NCI-H146 treated with DMSO at 0.1 percent for 48 hours (cell line): ENCODE data around the gene PCNX1.
"Not testable (repeated sequence)": the region's sequence is repeated elsewhere in the genome, so short reads cannot be mapped to it uniquely, and the experiment has no call there.

ENCODE experiments used
- DNase-seq: peaks from one replicate; lab custom pipeline; 2025; ENCODE audit not compliant: unreplicated experiment; lab: John Stamatoyannopoulos, UW

The PCNX1 gene

DNA sequence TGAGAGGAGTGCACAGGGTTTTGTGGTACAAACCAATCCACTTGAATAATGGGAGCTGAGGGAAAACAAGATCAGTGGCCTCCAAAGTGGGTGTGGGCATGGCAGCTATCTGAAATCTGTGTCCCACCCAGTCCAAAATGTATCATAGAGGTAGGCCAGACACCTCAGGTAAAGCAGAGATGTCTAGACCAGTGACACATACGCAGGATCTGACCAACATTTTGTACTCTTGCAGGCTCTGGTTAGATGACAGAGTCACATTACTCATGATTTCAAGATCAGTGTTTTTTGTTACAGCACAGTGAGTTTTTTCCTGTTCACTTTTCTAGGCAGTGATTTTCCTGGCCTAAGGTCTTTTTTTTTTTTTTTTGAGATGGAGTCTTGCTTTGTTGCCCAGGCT, 211.8 kb downstream of the PCNX1 start:
- DNase-seq: no peak

DNA sequence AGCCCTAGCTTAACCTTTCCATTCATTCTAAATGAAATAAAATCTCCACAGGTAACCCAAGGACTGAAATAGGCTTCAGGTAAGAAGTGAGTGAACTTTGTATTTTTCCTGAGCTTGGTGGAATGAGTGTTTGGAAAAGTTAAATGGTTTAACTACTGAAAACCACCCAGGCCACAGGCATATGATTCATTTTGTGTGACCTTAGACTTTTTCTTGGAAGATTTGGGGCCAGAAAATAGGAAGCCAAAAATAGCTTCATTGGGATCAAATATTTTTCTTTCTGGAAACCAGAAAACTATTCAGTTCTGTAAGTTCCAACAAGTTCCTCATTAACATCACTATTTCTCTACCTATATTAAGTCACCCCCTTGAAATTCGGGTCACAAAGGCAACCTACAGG, 212.6 kb downstream of the PCNX1 start:
- no peak for DNase-seq

DNA sequence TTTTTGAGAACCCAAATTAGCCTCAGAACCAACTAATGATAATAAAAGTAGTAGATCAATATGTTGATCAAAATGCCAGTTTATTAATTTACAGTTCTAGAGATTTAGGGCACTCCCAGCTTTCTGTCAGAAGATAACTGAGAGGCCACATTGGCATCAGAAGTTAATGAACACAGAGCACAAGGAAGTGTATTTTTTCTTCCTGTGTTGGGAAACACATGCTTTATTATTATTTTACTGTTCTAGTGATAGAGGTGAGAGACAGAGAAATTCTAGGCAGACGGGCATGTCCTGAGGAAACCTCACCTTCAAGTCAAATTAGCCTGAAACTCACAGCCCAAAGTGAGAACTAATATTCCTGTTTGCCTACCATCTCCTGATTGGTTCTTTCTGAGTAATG, 213.7 kb downstream of the PCNX1 start:
- DNase-seq: no peak

DNA sequence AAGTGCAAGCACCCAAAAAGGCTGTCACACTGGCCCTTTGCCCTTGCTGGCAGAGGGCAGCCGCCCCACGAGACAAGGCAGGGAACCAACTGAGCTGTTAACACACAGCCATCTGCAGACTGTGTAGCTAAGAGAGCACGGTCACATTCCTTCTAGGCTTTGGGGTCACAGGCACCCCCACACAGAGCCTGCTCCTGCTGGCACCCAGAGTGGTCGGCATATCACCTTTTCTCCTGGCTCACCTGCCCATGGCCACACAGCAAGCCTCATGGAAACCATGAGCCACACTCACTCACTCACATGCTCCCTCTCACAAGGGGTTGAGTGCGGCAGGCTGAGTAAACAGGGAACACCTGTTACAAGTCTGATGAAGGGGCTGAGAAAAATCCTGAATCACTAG, 214.5 kb downstream of the PCNX1 start:
- no peak for DNase-seq

DNA sequence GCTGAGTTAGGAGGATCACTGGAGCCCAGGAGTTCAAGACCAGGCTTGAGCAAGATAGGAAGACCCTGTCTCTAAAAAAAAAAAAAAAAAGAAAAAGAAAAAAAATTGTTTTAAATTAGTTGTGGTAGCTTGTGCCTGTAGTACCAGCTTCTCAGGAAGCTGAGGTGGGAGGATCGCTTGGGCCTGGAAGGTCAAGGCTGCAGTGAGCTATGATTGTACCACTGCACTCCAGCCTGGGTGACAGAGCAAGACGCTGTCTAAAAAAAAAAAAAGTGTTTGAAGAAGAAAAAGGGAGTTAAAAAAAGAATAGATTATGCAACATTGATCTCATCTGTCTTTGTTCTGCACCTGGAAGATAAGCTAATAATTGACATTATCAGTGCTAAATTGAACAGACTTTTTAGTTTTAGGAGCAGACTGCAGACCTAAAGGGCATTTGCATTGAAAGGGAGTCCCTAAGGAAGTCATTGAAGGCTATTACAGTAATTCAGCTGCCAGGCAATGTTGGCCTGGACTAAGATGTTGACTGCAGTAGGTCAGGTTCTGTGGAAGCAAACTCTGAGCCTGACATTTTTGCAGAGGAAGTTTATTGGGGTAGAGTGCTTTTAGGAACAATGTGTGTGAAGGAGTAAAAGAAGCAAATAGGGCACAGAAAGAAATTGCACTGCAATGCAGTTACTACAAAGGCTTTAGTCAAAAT, 215.8 kb downstream of the PCNX1 start:
- no peak for DNase-seq

GRCh38 chr14:71123579-71124135, 216.4 kb downstream of the PCNX1 start:
- no peak for DNase-seq

- DNase-seq: not testable (repeated sequence)
Measured at GRCh38 chr14:71129716-71130490, 222.6 kb downstream of the PCNX1 start.

DNA sequence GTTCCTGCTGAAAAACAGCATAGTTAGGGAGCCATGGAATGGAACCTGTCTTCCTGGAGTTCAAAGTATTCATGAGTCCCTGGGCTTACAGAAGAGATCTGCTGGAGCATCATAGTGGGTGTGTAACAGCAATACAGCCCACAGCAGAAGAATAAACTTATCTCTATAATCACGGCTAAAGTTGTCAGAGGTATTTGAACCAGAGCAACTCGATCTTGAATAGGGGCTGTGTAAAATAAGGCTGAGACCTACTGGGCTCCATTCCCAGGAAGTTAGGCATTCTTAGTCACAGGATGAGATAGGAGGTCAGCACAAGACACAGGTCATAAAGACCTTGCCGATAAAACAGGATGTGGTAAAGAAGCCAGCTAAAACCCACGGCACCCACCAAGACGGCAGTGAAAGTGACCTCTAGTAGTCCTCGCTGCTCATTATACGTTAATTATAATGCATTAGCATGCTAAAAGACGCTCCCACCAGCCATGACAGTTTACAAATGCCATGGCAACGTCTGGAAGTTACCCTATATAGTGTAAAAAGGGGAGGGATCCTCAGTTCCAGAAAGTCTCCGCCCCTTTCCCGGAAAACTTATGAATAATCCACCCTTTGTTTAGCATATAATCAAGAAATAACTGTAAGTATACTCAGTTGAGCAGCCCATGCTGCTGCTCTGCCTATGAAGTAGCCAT, 223.4 kb downstream of the PCNX1 start:
- DNase-seq: no peak

- no peak for DNase-seq
Measured at GRCh38 chr14:71133296-71133695, 226.0 kb downstream of the PCNX1 start.

DNA sequence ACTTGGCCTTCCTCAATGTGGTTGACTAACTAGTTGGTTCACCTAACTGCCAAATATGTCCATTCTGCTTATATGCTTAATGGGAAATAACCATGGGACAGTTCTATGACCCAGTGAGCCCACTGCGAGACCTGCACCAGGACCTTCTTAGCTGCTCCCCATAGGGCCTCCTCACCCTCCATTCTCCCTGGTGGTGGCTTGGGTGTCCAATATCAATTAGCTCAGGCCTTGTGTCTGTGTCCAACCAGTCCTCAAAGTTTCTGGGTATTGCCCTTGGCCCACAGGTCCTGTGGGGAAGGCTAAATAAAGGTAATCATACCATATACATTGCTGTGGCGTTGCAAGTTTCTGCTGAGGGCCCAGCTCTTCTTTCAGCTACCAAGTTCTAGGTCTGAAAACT, 228.2 kb downstream of the PCNX1 start:
- no peak for DNase-seq

GRCh38 chr14:71135911-71136310, 228.7 kb downstream of the PCNX1 start:
- no peak for DNase-seq

GRCh38 chr14:71136386-71137060, 229.3 kb downstream of the PCNX1 start:
- no peak for DNase-seq

DNA sequence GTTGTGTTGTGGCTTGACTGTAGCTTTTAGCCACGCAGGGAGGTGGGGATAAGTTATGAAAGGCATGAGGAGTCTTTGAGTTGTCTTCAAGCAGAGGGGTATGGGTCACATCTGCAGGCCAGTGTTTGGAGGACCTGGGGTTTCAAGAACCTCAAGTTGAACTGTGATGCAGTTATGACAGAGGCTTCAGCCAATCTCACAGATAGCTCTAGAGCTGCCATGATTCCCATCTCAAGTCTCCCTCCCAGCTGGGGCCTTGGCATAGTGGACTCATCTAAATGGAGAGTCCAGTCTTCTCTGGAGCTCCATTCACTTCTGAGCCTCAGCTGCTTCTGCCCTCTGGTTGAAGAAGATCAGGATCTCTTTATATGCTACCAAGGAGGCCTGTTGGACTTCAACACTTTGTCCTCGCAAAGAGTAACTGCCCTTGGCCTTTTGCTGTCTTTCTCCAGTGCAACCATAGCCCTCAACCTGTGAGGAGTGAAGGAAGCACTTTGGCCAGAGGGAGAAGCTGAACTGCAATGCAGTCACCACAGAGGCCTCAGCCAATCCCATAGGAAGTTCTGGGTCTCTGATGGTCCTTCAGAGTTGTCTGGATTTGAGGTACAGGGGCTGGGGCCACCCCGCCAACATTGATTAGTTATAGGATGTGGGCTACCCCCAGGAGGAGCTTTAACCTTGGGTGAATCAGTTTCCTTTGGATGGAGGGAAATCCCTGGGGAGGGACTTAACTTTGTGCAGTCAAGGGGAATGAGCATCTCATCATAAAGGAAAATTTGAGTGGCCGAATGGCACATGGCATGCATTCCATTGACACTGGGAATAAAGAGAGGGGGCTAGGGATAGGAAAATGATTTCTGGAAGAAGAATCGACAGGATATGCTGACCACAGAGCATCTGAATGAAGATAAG, 230.5 kb downstream of the PCNX1 start:
- no peak for DNase-seq

GRCh38 chr14:71138448-71139293, 231.4 kb downstream of the PCNX1 start:
- DNase-seq: no peak

DNA sequence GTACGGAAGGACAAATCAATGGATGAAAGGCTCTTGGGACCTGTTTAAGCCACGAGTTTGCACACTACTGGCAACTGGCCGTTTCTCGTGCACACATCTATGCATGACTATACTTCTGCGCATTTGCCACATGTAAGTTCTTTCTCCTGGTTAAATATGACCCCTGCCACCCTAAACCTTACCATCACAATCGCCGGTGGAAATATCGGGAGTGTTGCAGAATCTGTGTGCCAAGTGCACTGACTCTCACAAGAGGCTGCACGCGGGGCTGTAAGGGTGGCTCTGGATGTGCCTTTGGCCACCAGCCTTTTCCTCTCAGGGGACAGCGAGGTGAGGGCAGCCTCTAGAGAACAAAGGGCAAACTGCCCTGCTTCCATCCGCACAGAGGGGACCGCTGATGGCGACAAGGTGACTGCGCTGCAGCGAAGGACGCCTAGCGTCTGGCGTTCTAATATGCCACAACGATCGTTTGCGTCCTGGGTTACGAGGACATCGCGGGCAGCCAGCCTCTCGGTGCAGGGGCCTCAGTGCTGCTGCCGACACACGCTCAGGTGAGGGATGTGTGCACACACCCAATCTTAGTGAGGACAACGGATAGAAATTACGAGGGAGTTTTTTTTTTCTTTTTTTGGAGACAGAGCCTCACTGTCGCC, 232.2 kb downstream of the PCNX1 start:
- no peak for DNase-seq

- no peak for DNase-seq
Measured at GRCh38 chr14:71140157-71140556, 232.9 kb downstream of the PCNX1 start.

- DNase-seq: no peak
Measured at GRCh38 chr14:71141701-71142374, 234.6 kb downstream of the PCNX1 start.

DNA sequence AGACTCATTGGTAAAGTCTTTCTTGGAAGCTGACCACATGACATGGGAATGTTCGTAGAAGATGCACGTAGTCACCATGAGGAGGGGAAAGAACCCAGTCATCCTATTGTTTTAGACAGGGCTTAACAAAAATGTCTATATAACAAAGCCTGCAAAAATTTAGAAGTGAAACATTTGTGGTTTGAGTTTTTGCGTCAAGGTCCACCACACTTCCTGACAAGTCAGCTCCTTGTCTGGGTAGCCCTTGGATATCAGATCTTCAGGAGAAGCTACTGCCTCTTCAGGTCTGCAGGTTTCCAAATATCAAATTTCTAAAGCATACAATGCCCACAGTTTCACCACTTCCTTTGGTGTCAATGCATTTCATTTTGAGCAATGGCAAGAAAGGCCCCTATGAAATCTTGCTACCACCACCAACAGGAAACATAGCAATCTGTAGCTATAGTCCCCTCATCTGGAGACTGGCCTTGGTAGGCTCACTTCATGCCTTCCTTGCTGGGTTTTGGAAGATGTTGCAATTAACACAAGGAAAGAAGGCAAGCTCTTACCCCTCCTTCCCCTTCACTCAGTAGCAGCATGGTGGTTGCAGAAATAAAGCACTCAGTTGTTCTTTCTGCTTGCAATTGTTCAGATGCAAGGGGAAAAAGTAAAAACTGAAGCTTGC, 235.2 kb downstream of the PCNX1 start:
- DNase-seq: no peak
